GM12891 (cell line): Measurements from ENCODE around the gene ASNSD1.

Source experiments
- POLR2A ChIP-seq: IDR thresholded peaks from 2 replicates; pipeline ENCODE4 v1.6.1; 2011; ENCODE audit warnings: low read depth, low read length, control low read depth
- POLR2AphosphoS5 ChIP-seq: IDR thresholded peaks from 2 replicates; pipeline ENCODE4 v1.6.1; 2011; ENCODE audit warnings: low read depth, low read length, control low read depth

DNA sequence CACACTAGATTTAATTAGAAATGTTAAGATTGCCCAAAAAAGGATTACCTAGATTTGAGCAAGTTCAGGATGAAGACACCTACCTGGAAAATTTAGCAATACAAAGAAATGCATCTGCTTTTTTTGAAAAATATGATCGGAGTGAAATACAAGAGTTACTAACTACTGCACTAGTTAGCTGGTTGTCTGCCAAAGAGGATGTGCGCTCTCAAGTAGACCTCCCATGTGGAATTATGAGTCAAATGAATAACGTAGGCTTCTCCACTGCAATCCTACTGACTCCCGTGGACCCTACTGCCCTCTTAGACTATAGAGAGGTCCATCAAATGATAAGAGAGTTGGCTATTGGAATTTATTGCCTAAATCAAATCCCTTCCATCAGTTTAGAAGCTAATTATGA, 15.2 kb downstream of the ASNSD1 start:
- TF ChIP-seq POLR2A = no peak
- TF ChIP-seq POLR2AphosphoS5 = no peak
